Sigmoid colon (tissue), 7 donors: Measurements from ENCODE around the gene ROBO1. TPM values are rescaled to one million over a fixed set of nuclear protein-coding genes. Genes with fewer than 3 reads are reported as not detected.

Source experiments
- DNase-seq: peaks from one replicate; pipeline ENCODE4 v3.0.0-alpha.2; 2019
- H3K27ac ChIP-seq, 4 donors: fragments of 200-600 bp; sonication (generic); one replicate each; pipeline ENCODE4 v1.5.1; 2016 to 2019; ENCODE audit warnings: mild to moderate bottlenecking in 1 of 4
- H3K27me3 ChIP-seq, 3 donors: fragments of 200-600 bp; sonication (generic); one replicate each; pipeline ENCODE4 v1.5.1; 2019; ENCODE audit warnings: mild to moderate bottlenecking in 1 of 3
- H3K36me3 ChIP-seq, 4 donors: fragments of 200-600 bp; sonication (generic); one replicate each; pipeline ENCODE4 v1.5.1; 2016 to 2019
- H3K4me1 ChIP-seq, 4 donors: fragments of 200-600 bp; sonication (generic); one replicate each; pipeline ENCODE4 v1.5.1; 2017 to 2019
- H3K4me3 ChIP-seq, 4 donors: fragments of 200-600 bp; sonication (generic); one replicate each; pipeline ENCODE4 v1.5.1; 2017 to 2019; ENCODE audit warnings: mild to moderate bottlenecking in 2 of 4, moderate library complexity in 1 of 4
- H3K9me3 ChIP-seq, 4 donors: fragments of 200-600 bp in 3 of 4; sonication (generic) in 3 of 4; one replicate each; pipeline versions ENCODE4 v1.5.1 to v1.6.1; 2013 to 2019
- EP300 ChIP-seq, 4 donors: sonication (generic); formaldehyde crosslinking; IDR thresholded peaks; one replicate each; pipeline ENCODE4 v1.6.1; 2017; ENCODE audit warnings: antibody characterized with exemption in 4 of 4
- POLR2A ChIP-seq, 2 donors: fragments of 450-650 bp; IDR thresholded peaks; one replicate each; pipeline ENCODE4 v1.6.1; 2016; ENCODE audit warnings: antibody characterized with exemption in 2 of 2, mild to moderate bottlenecking in 2 of 2, moderate library complexity in 2 of 2
- POLR2AphosphoS5 ChIP-seq, 4 donors: sonication (generic); formaldehyde crosslinking; IDR thresholded peaks; one replicate each; pipeline ENCODE4 v1.6.1; 2017; ENCODE audit warnings: antibody characterized with exemption in 4 of 4
- WGBS, 2 donors: extraction: QIAGEN DNeasy Blood & Tissue Kit; methylation state at CpG; one replicate each; pipeline ENCODE4 v1.1.7; 2013; 5-methylcytosine and 5-hydroxymethylcytosine counted together
- intact Hi-C: fragments of 100-400 bp; cut with DNase I; formaldehyde crosslinking; loops from one replicate; pipeline ENCODE4 v1.15.1; 2023
- polyA plus RNA-seq, 3 donors: library from polyadenylated mRNA; stranded (reverse); fragments of 200-250 nt; gene quantifications; one replicate each; pipeline ENCODE4 v1.2.3, GENCODE V29; 2013
- total RNA-seq, 4 donors: library from RNA; depleted of rRNA; stranded (reverse); fragments of >200 nt; gene quantifications; one replicate each; pipeline ENCODE4 v1.1.0, GENCODE V29; 2016
- TF ChIP-seq, protein P1 (sequence below), 4 experiments: fragments of 450-650 bp in 3 of 4; fragments of 200-600 bp in 1 of 4; IDR thresholded peaks; one replicate each; pipeline ENCODE4 v1.5.1; 2016 to 2019; ENCODE audit warnings: antibody characterized with exemption in 4 of 4, mild to moderate bottlenecking in 3 of 4, moderate library complexity in 2 of 4
- donor health status: healthy with polysubstance abuse.
- donor health status: Bipolar disorder and iron deficiency.
- donor health status: healthy.

Gene ROBO1
- total and polyA plus RNA-seq, 7 donors, result 0.69 to 45.7 (median 32.4) TPM

DNA sequence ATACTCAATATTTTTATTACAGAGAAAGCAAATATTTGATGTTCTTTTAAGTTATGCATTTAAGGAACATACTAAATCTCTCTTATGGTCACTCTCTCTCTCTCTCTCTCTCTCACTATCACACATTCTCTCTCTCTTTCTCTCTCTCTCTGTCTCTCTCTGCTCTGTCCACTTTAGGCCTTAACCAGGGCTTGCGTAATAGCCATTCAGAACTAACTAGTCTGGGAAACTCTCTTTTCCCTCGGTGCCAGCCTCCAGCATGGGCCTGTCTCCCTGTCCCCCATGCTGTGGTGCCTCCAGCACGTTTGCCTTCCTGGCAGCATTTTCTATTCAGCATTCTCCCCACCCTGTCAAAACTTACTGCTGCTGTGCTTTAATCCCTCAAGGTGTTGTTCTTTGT lies 389.7 kb downstream of the ROBO1 start:
- H3K27ac ChIP-seq, result no peak overlapping the region
- no peaks in the 10 kb centered on the region for H3K27me3 ChIP-seq
- TF ChIP-seq, protein P1, sequence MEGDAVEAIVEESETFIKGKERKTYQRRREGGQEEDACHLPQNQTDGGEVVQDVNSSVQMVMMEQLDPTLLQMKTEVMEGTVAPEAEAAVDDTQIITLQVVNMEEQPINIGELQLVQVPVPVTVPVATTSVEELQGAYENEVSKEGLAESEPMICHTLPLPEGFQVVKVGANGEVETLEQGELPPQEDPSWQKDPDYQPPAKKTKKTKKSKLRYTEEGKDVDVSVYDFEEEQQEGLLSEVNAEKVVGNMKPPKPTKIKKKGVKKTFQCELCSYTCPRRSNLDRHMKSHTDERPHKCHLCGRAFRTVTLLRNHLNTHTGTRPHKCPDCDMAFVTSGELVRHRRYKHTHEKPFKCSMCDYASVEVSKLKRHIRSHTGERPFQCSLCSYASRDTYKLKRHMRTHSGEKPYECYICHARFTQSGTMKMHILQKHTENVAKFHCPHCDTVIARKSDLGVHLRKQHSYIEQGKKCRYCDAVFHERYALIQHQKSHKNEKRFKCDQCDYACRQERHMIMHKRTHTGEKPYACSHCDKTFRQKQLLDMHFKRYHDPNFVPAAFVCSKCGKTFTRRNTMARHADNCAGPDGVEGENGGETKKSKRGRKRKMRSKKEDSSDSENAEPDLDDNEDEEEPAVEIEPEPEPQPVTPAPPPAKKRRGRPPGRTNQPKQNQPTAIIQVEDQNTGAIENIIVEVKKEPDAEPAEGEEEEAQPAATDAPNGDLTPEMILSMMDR (IDR thresholded peaks at IDR 0.05), result no peak
- TF ChIP-seq EP300 (IDR thresholded peaks at IDR 0.05) (no peak), POLR2AphosphoS5 (IDR thresholded peaks at IDR 0.05) (no peak), POLR2A (IDR thresholded peaks at IDR 0.05) (no peak)
- H3K9me3 ChIP-seq, result no peaks in the 10 kb centered on the region
- no peak for DNase-seq
- intact Hi-C loops, result no loop called here
- H3K4me1 ChIP-seq, result no peaks in the 10 kb centered on the region
- 47 to 67% methylated on average over 3 of the region's 3 CpGs for WGBS, 2 donors
- H3K36me3 ChIP-seq, result no peaks in the 10 kb centered on the region
- H3K4me3 ChIP-seq, result no peak overlapping the region

DNA sequence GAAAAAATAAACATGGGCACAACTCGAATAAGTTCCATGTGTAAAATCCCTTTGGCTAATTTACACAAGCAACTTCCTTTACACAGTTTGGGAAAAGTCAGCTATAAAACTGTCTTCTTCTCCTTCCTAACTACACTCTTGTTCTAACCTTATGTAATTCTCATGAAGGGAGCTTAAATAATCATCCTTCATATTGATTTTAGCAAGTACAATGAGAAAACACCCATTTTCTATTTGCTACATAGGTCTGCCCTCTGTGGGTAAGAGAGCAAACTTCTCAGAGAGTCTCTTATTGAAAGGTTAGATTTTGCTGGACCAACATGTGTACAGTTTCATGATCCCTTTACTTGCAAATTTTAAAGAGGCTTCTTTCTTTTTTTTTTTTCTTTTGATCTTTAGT lies 398.5 kb downstream of the ROBO1 start:
- Histone ChIP-seq H3K4me1 (peaks cover 0 to 25% (median 6%) of the 10 kb centered on the region in 4 donors), H3K36me3 (no peaks in the 10 kb centered on the region), H3K9me3 (no peaks in the 10 kb centered on the region), H3K27ac (no peak overlapping the region), H3K4me3 (no peak overlapping the region), H3K27me3 (no peaks in the 10 kb centered on the region)
- intact Hi-C loops, result loop anchor here (5.0 kb wide), 3 partner anchors 128 to 352 kb away; no protein-coding TSS in a partner anchor
- 4 to 33% methylated on average over 1 of the region's 1 CpG for WGBS, 2 donors
- no peak for DNase-seq
- TF ChIP-seq EP300 (IDR thresholded peaks at IDR 0.05) (no peak), POLR2AphosphoS5 (IDR thresholded peaks at IDR 0.05) (no peak), POLR2A (IDR thresholded peaks at IDR 0.05) (no peak)
- TF ChIP-seq, protein P1 (IDR thresholded peaks at IDR 0.05), result peak in 1 of 4 experiments; percentile 33

DNA sequence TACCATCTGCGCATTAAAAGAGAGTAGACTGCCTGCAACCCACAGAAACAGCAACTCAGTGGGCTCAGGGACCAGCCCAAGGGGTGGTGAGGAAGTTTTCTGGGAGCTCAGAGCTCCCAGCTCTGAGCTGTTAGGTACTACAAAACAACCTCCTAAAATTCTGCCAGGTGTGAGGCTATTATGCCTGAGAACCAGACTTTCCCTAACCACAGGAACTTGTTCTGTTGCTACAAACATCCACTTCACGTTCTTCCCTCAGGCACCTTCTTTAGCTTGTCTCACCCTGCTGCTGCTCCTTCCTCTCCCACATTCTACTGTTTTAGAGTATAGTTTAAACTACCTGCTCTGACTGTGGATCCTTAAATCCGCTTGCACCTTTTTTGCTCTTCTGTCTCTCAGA lies 399.4 kb downstream of the ROBO1 start:
- H3K36me3 ChIP-seq, result no peaks in the 10 kb centered on the region
- no peaks in the 10 kb centered on the region for H3K27me3 ChIP-seq
- 67 to 68% methylated on average over 3 of the region's 3 CpGs for WGBS, 2 donors
- intact Hi-C loops, result loop anchor here (5.0 kb wide), 3 partner anchors 129 to 351 kb away; no protein-coding TSS in a partner anchor
- no peaks in the 10 kb centered on the region for H3K9me3 ChIP-seq
- peak overlapping the region in 1 of 4 donors; percentile 11 for H3K27ac ChIP-seq
- H3K4me3 ChIP-seq, result no peak overlapping the region
- TF ChIP-seq EP300 (IDR thresholded peaks at IDR 0.05), result no peak
- no peak for TF ChIP-seq POLR2AphosphoS5 (IDR thresholded peaks at IDR 0.05)
- peaks cover 0 to 25% (median 6%) of the 10 kb centered on the region in 4 donors for H3K4me1 ChIP-seq
- DNase-seq, result no peak

DNA sequence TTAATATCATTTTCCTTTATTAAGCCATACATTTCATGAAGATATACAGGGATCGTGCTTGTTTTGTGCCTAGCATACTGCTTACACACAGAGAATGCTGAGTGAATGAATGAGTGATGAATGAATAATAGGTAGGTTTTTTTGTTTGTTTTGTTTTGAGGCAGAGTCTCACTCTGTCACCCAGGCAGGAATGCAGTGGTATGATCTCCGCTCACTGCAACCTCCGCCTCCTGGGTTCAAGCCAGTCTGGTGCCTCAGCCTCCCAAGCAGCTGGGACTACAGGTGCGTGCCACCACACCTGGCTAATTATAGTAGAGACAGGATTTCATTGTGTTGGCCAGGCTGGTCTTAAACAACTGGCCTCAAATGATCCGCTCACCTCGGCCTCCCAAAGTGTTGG lies 400.0 kb downstream of the ROBO1 start:
- intact Hi-C loops, result loop anchor here (5.0 kb wide), 3 partner anchors 129 to 351 kb away; no protein-coding TSS in a partner anchor
- Histone ChIP-seq H3K9me3 (no peaks in the 10 kb centered on the region), H3K4me1 (peaks cover 0 to 28% (median 7%) of the 10 kb centered on the region in 4 donors), H3K27me3 (no peaks in the 10 kb centered on the region), H3K27ac (no peak overlapping the region), H3K36me3 (no peaks in the 10 kb centered on the region), H3K4me3 (no peak overlapping the region)
- WGBS, 2 donors, result 83 to 93% methylated on average over 6 of the region's 6 CpGs
- DNase-seq, result no peak
- TF ChIP-seq POLR2AphosphoS5 (IDR thresholded peaks at IDR 0.05), result no peak
- TF ChIP-seq, protein P1 (IDR thresholded peaks at IDR 0.05), result no peak
- TF ChIP-seq EP300 (IDR thresholded peaks at IDR 0.05), result no peak
- TF ChIP-seq POLR2A (IDR thresholded peaks at IDR 0.05), result no peak

DNA sequence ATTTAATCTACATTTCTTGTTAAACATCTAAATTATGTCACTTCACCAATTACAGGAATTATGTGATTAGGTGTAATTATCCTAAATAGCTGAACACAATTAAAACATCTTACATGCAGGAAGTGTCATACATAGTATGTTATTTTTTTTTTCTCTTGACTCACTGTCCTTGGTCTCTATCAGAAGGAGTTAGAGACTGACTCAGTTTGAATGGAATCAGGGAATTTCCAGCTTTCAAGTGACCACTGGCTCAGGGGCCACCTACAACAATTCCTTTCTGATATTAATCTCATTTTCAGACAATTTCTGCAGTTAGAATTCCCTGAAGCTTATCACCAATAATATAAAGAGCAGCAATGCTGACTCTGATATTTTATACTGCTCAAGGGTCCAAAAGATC lies 400.7 kb downstream of the ROBO1 start:
- H3K9me3 ChIP-seq, result no peaks in the 10 kb centered on the region
- TF ChIP-seq, protein P1 (IDR thresholded peaks at IDR 0.05), result no peak
- TF ChIP-seq POLR2AphosphoS5 (IDR thresholded peaks at IDR 0.05) (no peak), EP300 (IDR thresholded peaks at IDR 0.05) (no peak), POLR2A (IDR thresholded peaks at IDR 0.05) (no peak)
- no peak overlapping the region for H3K4me3 ChIP-seq
- no peaks in the 10 kb centered on the region for H3K27me3 ChIP-seq
- peak overlapping the region in 1 of 4 donors; percentile 46 for H3K27ac ChIP-seq
- H3K36me3 ChIP-seq, result no peaks in the 10 kb centered on the region
- no peak for DNase-seq
- H3K4me1 ChIP-seq, result peaks cover 0 to 34% (median 12%) of the 10 kb centered on the region in 4 donors
- intact Hi-C loops, result loop anchor here (5.0 kb wide), 3 partner anchors 130 to 350 kb away; no protein-coding TSS in a partner anchor
